Stimulated activated effector memory CD8-positive, alpha-beta T cell treated with anti-CD3 and anti-CD28 coated beads, Interleukin-12 subunit alpha, Interleukin-12 subunit beta, amount 100 ng/mL, for 72 hours (primary cell): Measurements from ENCODE around the gene EML6.
"Not testable (repeated sequence)": the region's sequence is repeated elsewhere in the genome, so short reads cannot be mapped to it uniquely, and the experiment has no call there.

Experiments
- ATAC-seq: fragments of 150-1000 bp; cut with Tn5 transposase; 2 replicates; pipeline ENCODE4 v1.10.0; 2021
- DNase-seq, 2 donors: peaks; one replicate each; pipeline ENCODE4 v3.0.0; 2021 to 2022; ENCODE audit warnings: low spot score in 2 of 2
- H3K27ac Mint-ChIP-seq: one replicate; pipeline ENCODE4 v1.8.0; 2022; ENCODE audit warnings: mild to moderate bottlenecking, mixed read lengths
- H3K36me3 Mint-ChIP-seq: one replicate; pipeline ENCODE4 v1.8.0; 2022; ENCODE audit warnings: mild to moderate bottlenecking, mixed read lengths
- H3K4me1 Mint-ChIP-seq: one replicate; pipeline ENCODE4 v1.8.0; 2022; ENCODE audit warnings: mixed read lengths
- H3K4me3 Mint-ChIP-seq: one replicate; pipeline ENCODE4 v1.8.0; 2022; ENCODE audit warnings: mild to moderate bottlenecking, mixed read lengths
- H3K9me3 Mint-ChIP-seq: one replicate; pipeline ENCODE4 v1.8.0; 2022; ENCODE audit warnings: mixed read lengths

Gene EML6

GRCh38 chr2:54698926-54699325 lies 24.5 kb upstream of the EML6 start:
- not testable (repeated sequence) for H3K27ac Mint-ChIP-seq

GRCh38 chr2:54699665-54700064 lies 23.8 kb upstream of the EML6 start:
- Mint-ChIP-seq H3K4me3 (no peak overlapping the region), H3K4me1 (no peaks in the 10 kb centered on the region), H3K27ac (no peak overlapping the region), H3K9me3 (no peaks in the 10 kb centered on the region), H3K36me3 (no peaks in the 10 kb centered on the region)
- ATAC-seq (no peak), DNase-seq (no peak)

More at GRCh38 chr2:54698926-54699325, 24.5 kb upstream of the EML6 start:
- not testable (repeated sequence) for H3K36me3 Mint-ChIP-seq, H3K4me3 Mint-ChIP-seq, H3K9me3 Mint-ChIP-seq, H3K4me1 Mint-ChIP-seq, DNase-seq, ATAC-seq

- Mint-ChIP-seq H3K9me3 (no peaks in the 10 kb centered on the region), H3K4me1 (no peaks in the 10 kb centered on the region), H3K36me3 (no peaks in the 10 kb centered on the region), H3K4me3 (no peak overlapping the region), H3K27ac (no peak overlapping the region)
- no peak for DNase-seq
- no peak for ATAC-seq
Observed at GRCh38 chr2:54701029-54701428, 22.4 kb upstream of the EML6 start.

GRCh38 chr2:54704238-54704637 lies 19.2 kb upstream of the EML6 start:
- no peaks in the 10 kb centered on the region for H3K4me1 Mint-ChIP-seq
- no peak overlapping the region for H3K4me3 Mint-ChIP-seq
- H3K36me3 Mint-ChIP-seq = no peaks in the 10 kb centered on the region
- no peak overlapping the region for H3K27ac Mint-ChIP-seq
- ATAC-seq (no peak), DNase-seq (no peak)
- no peaks in the 10 kb centered on the region for H3K9me3 Mint-ChIP-seq

- no peak for DNase-seq
- H3K27ac Mint-ChIP-seq = no peak overlapping the region
- H3K4me1 Mint-ChIP-seq = no peaks in the 10 kb centered on the region
- no peaks in the 10 kb centered on the region for H3K36me3 Mint-ChIP-seq
- H3K9me3 Mint-ChIP-seq = no peaks in the 10 kb centered on the region
- ATAC-seq = peak; percentile 67
- no peak overlapping the region for H3K4me3 Mint-ChIP-seq
Observed at GRCh38 chr2:54704688-54705605, 18.5 kb upstream of the EML6 start.

GRCh38 chr2:54706622-54707021 lies 16.8 kb upstream of the EML6 start:
- ATAC-seq (no peak), DNase-seq (no peak)
- no peak overlapping the region for H3K4me3 Mint-ChIP-seq
- no peak overlapping the region for H3K27ac Mint-ChIP-seq
- H3K36me3 Mint-ChIP-seq = no peaks in the 10 kb centered on the region
- H3K9me3 Mint-ChIP-seq = no peaks in the 10 kb centered on the region
- H3K4me1 Mint-ChIP-seq = peaks cover 5% of the 10 kb centered on the region

GRCh38 chr2:54708584-54709335 lies 14.7 kb upstream of the EML6 start:
- peaks cover 5% of the 10 kb centered on the region for H3K4me1 Mint-ChIP-seq
- ATAC-seq (peak; percentile 52), DNase-seq (no peak)
- H3K27ac Mint-ChIP-seq = no peak overlapping the region
- no peaks in the 10 kb centered on the region for H3K36me3 Mint-ChIP-seq
- H3K4me3 Mint-ChIP-seq = peak overlapping the region; percentile 29
- H3K9me3 Mint-ChIP-seq = no peaks in the 10 kb centered on the region

GRCh38 chr2:54709336-54709809 lies 14.1 kb upstream of the EML6 start:
- Mint-ChIP-seq H3K27ac (no peak overlapping the region), H3K36me3 (no peaks in the 10 kb centered on the region), H3K9me3 (no peaks in the 10 kb centered on the region), H3K4me3 (peak overlapping the region; percentile 29), H3K4me1 (peaks cover 5% of the 10 kb centered on the region)
- DNase-seq = no peak
- peak; percentile 58 for ATAC-seq

- no peak overlapping the region for H3K4me3 Mint-ChIP-seq
- H3K36me3 Mint-ChIP-seq = no peaks in the 10 kb centered on the region
- H3K27ac Mint-ChIP-seq = no peak overlapping the region
- no peaks in the 10 kb centered on the region for H3K9me3 Mint-ChIP-seq
- ATAC-seq (no peak), DNase-seq (no peak)
- H3K4me1 Mint-ChIP-seq = peaks cover 5% of the 10 kb centered on the region
Observed at GRCh38 chr2:54710216-54710615, 13.2 kb upstream of the EML6 start.

GRCh38 chr2:54712516-54712915 lies 10.9 kb upstream of the EML6 start:
- no peaks in the 10 kb centered on the region for H3K9me3 Mint-ChIP-seq
- H3K36me3 Mint-ChIP-seq = no peaks in the 10 kb centered on the region
- DNase-seq (no peak), ATAC-seq (no peak)
- H3K4me3 Mint-ChIP-seq = no peak overlapping the region
- H3K4me1 Mint-ChIP-seq = peaks cover 5% of the 10 kb centered on the region
- H3K27ac Mint-ChIP-seq = no peak overlapping the region

GRCh38 chr2:54714996-54715395 lies 8.5 kb upstream of the EML6 start:
- DNase-seq (no peak), ATAC-seq (no peak)
- Mint-ChIP-seq H3K36me3 (no peaks in the 10 kb centered on the region), H3K27ac (no peak overlapping the region), H3K4me1 (peaks cover 5% of the 10 kb centered on the region), H3K4me3 (no peak overlapping the region), H3K9me3 (no peaks in the 10 kb centered on the region)

- H3K4me3 Mint-ChIP-seq = no peak overlapping the region
- H3K4me1 Mint-ChIP-seq = no peaks in the 10 kb centered on the region
- ATAC-seq = no peak
- H3K9me3 Mint-ChIP-seq = no peaks in the 10 kb centered on the region
- H3K36me3 Mint-ChIP-seq = no peaks in the 10 kb centered on the region
- DNase-seq = no peak
- no peak overlapping the region for H3K27ac Mint-ChIP-seq
Observed at GRCh38 chr2:54716375-54716774, 7.1 kb upstream of the EML6 start.

- H3K36me3 Mint-ChIP-seq = no peaks in the 10 kb centered on the region
- H3K4me1 Mint-ChIP-seq = peaks cover 7% of the 10 kb centered on the region
- no peak overlapping the region for H3K27ac Mint-ChIP-seq
- H3K4me3 Mint-ChIP-seq = no peak overlapping the region
- ATAC-seq (no peak), DNase-seq (no peak)
- no peaks in the 10 kb centered on the region for H3K9me3 Mint-ChIP-seq
Observed at GRCh38 chr2:54720563-54720962, 2.9 kb upstream of the EML6 start.

GRCh38 chr2:54722641-54723040 lies 821 bp upstream of the EML6 start:
- peaks cover 7% of the 10 kb centered on the region for H3K4me1 Mint-ChIP-seq
- no peak for DNase-seq
- H3K27ac Mint-ChIP-seq = no peak overlapping the region
- ATAC-seq = no peak
- H3K4me3 Mint-ChIP-seq = peak overlapping the region; percentile 92
- H3K9me3 Mint-ChIP-seq = no peaks in the 10 kb centered on the region
- H3K36me3 Mint-ChIP-seq = no peaks in the 10 kb centered on the region

- ATAC-seq = peak; percentile 2
- no peaks in the 10 kb centered on the region for H3K36me3 Mint-ChIP-seq
- peaks cover 7% of the 10 kb centered on the region for H3K4me1 Mint-ChIP-seq
- H3K4me3 Mint-ChIP-seq = peak overlapping the region; percentile 92
- peak overlapping the region; percentile 80 for H3K27ac Mint-ChIP-seq
- H3K9me3 Mint-ChIP-seq = no peaks in the 10 kb centered on the region
- no peak for DNase-seq
Observed at GRCh38 chr2:54723996-54724559, 616 bp downstream of the EML6 start.
